ENCODE measurements around the gene SLC22A16.
A peak's percentile ranks its signal among the peaks of the same experiment; 100 is the strongest.

Gene SLC22A16

GRCh38 chr6:110447761-110448160 is 28.7 kb downstream of the SLC22A16 start:
- DNase-seq (ENCODE audit: low spot score), result no peak

GRCh38 chr6:110446405-110446804 is 30.0 kb downstream of the SLC22A16 start:
- DNase-seq (ENCODE audit: low spot score), result no peak

GRCh38 chr6:110440026-110440425 is 36.4 kb downstream of the SLC22A16 start:
- DNase-seq (ENCODE audit: low spot score), result no peak

- no peak for DNase-seq (ENCODE audit: low spot score)
These were observed 37.1 kb downstream of the SLC22A16 start for GRCh38 chr6:110439356-110439755.

GRCh38 chr6:110434961-110435602 is 41.3 kb downstream of the SLC22A16 start:
- no peak for DNase-seq (ENCODE audit: low spot score)

GRCh38 chr6:110432285-110432900 is 44.0 kb downstream of the SLC22A16 start:
- DNase-seq (ENCODE audit: low spot score), result no peak

GRCh38 chr6:110430741-110431140 is 45.7 kb downstream of the SLC22A16 start:
- no peak for DNase-seq (ENCODE audit: low spot score)

GRCh38 chr6:110430236-110430635 is 46.2 kb downstream of the SLC22A16 start:
- DNase-seq (ENCODE audit: low spot score), result no peak

- no peak for DNase-seq (ENCODE audit: low spot score)
These were observed 48.3 kb downstream of the SLC22A16 start for GRCh38 chr6:110428153-110428552.

- DNase-seq (ENCODE audit: low spot score), result no peak
These were observed 50.6 kb downstream of the SLC22A16 start for GRCh38 chr6:110425816-110426215.

- DNase-seq (ENCODE audit: low spot score), result no peak
These were observed 54.0 kb downstream of the SLC22A16 start for GRCh38 chr6:110422444-110422822.

GRCh38 chr6:110421749-110422443 is 54.5 kb downstream of the SLC22A16 start:
- peak; percentile 44 for DNase-seq (ENCODE audit: low spot score)

- DNase-seq (ENCODE audit: low spot score), result no peak
These were observed 57.2 kb downstream of the SLC22A16 start for GRCh38 chr6:110419028-110419739.

GRCh38 chr6:110418594-110418993 is 57.8 kb downstream of the SLC22A16 start:
- no peak for DNase-seq (ENCODE audit: low spot score)

- DNase-seq (ENCODE audit: low spot score), result peak; percentile 94
These were observed 61.1 kb downstream of the SLC22A16 start, which contains the start of gene DDO for GRCh38 chr6:110415086-110415916. Gene DDO, minus strand, starts transcription at chr6:110415575. Its CDS starts 2,113 bp downstream, at chr6:110413462.

- DNase-seq (ENCODE audit: low spot score), result no peak
These were observed 61.7 kb downstream of the SLC22A16 start for GRCh38 chr6:110414669-110415068.

GRCh38 chr6:110412360-110412759 is 64.1 kb downstream of the SLC22A16 start:
- DNase-seq (ENCODE audit: low spot score), result no peak

- peak; percentile 32 for DNase-seq (ENCODE audit: low spot score)
These were observed 65.9 kb downstream of the SLC22A16 start for GRCh38 chr6:110410511-110410910.

GRCh38 chr6:110409794-110410193 is 66.6 kb downstream of the SLC22A16 start:
- DNase-seq (ENCODE audit: low spot score), result no peak

GRCh38 chr6:110408901-110409300 is 67.5 kb downstream of the SLC22A16 start:
- DNase-seq (ENCODE audit: low spot score), result no peak

GRCh38 chr6:110404607-110405006 is 71.8 kb downstream of the SLC22A16 start:
- DNase-seq (ENCODE audit: low spot score), result no peak
